Renal pelvis (tissue), 4 donors: ENCODE results near the gene PM20D2. TPM values are rescaled to one million over a fixed set of nuclear protein-coding genes. Genes with fewer than 3 reads are reported as not detected.

Source experiments
- DNase-seq: peaks from one replicate; pipeline ENCODE4 v3.0.0-alpha.2; 2013
- polyA plus RNA-seq, 3 donors: library from polyadenylated mRNA; unstranded; fragments of 120-200 nt; gene quantifications; one replicate each; pipeline ENCODE4 v1.2.1, GENCODE V29; 2013; ENCODE audit not compliant: insufficient read length in 3 of 3

The PM20D2 gene
- polyA plus RNA-seq, 3 donors = 30.2 to 33.6 (median 32.7) TPM

DNA sequence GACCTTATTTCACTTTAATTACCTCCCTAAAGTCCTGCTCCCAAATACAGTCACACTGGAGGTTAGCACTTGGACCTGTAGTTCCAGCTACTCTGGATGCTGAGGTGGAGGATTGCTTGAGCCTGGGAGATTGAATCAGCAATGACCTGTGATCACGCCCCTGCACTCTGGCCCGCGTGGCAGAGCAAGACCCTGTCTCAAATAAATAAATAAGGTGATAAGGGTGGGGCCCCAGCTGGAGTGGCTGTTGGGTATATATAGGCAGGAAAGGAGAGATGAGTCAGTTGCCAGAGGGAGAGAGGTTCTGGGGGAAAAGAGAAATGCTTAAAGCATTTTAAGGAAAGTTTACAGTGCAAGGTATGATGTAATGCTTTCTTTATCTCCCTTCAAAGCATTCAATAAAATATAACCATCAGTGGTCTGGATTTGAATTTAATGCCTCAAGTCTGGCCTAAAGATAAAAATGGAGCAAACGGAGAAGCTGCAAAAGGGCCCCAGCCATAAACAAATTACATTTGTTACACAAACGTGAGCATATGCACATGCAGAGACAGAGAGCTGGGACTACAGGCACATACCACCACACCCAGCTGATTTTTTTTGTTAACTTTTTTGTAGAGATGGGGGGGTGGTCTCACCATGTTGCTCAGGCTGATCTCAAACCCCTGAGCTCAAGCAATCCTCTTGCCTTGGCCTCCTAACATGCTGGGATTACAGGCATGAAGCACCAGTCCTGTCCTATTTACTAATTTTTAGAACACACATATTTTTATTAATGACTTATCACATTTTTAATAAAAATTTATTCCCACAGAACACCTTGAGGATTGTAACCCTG lies 6.1 kb upstream of the PM20D2 start:
- DNase-seq = no peak

- DNase-seq = no peak
Observed at GRCh38 chr6:89140347-89141156, 5.3 kb upstream of the PM20D2 start.

DNA sequence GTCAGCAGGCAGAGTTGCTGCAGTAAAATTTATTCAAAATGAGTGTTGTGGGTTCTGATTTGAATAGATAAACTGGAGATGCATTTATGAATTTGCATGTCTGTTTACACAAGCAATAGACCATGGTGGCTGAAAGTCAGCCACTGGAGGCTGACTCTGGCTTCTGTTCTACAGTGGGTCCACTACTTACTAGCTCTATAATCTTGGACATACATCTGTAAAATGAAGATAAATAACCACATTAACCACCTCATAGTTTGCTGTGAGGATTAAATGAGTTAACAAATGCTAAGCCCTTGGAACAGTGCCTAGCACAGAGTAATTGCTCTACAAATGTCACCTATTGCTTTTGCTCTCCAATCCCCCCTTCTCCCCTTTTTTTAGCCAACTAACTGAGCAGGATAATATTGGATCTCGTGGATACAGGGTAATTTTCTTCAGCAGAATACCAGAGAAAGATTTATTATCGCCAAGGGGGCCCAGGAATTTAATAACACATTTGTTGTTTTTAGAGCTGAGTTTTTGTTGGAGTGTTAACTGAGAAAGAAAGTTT lies 1.4 kb upstream of the PM20D2 start:
- peak; percentile 42 for DNase-seq

DNA sequence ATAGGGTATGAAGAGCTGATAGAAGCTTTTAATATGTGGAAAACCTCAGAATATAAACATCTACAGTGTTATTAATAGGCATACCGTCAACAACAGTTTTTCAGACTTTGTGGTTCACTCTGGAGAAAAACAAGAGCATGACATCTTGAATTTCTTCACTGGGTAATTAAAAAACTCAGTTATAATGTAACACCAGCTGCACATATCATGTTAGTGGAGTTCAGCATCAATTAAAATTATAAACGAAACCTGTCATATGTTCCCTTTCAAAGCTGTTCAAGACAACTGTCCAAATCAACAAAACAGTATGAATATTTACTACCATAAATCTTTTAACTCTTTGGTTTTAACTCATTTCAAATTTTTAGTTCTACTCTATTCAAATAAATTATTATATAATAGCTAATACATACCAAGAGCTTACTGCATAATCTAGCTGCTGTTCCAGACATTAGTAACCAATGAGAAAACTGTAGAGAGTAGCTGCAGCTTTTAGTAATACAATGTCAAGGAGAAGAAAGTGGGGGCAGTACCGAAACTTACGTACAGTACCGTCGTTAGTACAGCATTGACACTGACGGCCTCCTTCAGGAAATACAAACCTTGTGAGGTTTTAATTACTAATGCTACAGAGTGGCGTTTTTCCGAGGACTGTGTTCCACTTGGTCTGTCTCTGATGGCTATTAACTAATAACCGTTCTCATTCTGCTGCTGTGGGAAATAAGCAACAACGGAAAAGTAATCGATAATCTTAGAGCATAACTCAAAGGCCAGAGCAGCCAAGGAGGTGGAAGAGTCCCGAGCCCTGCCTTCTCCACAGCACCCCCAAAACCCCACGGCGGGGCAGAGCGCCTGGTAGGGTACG lies 532 bp upstream of the PM20D2 start:
- peak; percentile 30 for DNase-seq

- DNase-seq = peak; percentile 53
Observed at GRCh38 chr6:89146718-89147700, 1.2 kb downstream of the PM20D2 start.

- DNase-seq = no peak
Observed at GRCh38 chr6:89148016-89148750, 2.3 kb downstream of the PM20D2 start.

GRCh38 chr6:89154131-89154530 lies 8.3 kb downstream of the PM20D2 start:
- DNase-seq = no peak

DNA sequence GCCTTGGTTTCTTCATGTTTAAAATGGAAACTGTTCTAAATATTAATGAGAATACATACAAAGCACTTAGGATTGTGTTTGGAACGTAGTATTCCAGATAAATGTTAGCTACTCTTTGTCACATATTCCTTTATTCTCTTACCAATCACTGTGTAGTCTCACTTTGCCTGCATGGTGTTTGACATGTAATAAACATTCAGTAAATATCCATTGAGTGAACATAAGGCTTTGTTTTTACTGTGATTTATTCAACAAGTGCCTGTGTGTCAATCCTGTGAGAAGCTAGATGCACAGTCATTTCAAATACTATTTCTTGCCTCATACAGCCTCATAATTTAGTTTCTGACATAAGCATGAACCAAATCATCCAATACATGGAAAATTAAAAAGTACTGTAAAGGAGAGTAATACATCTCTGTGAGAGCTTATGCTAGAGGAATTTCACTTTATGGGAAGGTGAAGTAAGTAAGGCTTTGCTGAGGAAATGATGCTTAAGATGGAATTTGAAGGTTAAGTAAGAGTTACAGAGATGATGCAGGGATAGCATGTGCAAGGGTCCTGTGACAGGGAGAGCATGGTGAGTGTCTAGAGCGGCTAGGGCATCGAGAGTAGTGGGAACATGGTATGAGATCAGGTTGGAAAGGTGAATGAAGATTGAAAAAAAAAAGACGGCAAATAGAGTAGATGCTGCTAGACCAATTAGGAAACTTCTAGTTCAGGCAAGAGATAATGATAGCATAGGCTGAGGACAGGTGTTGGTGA lies 14.7 kb downstream of the PM20D2 start:
- no peak for DNase-seq

DNA sequence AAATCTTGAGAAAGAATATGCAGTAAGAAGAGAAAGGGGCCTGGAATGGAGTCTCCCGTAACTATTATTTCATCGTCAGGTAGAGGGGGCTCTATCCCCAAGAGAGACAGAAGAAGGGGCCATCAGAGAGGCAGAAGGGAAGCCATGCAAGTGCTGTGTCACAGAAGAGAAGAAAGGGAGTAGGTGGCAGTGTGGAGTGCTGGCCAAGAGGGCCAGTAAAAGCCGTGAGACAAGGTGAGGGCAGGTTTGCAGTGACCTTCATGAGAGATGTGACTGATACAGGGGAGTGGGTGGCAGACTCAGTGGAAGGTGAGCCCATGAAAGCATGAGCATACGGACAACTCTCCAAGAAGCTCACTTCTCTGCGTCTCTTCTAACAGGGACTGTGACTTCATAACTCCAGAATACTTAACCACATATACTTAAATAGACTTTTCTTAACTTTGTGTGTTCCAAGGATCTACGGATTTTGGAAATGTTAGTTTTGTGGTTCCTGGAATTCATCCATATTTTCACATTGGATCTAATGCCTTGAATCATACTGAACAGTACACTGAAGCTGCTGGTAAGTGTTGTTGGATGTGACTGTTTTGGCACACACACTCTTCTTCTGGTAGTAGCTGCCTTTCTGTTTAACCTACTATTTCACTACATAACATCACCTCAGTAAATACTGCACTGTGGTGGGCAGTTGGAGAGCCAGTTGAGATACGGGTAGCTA lies 15.6 kb downstream of the PM20D2 start:
- DNase-seq = no peak

DNA sequence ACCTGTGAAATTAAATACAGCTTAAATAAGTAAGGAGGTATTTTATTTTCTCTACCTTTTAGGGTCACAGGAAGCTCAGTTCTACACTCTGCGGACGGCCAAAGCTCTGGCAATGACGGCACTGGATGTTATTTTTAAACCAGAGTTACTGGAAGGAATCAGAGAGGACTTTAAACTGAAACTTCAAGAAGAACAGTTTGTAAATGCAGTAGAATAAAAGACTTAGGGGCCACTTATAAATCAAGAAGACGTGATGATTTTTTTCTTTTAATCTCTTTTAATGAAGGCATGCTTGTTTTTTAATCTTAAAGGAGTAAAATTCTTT lies 16.2 kb downstream of the PM20D2 start:
- DNase-seq = no peak

DNA sequence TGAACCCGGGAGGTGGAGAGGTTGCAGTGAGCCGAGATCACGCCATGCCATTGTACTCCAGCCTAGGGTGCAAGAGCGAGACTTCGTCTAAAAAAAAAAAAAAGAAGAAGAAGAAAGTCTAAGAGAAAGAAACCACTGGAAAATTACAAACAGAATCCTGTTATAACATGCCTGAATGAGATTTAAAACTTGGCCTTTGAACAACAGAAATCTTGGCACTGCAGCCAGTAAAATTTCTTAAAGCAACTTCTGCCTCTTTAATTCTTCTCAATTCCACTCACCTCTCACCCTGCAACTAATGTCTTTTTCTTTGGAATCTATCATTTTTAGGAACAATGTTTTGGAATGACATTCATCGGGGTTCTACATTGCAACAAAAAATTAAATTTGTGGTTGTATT lies 26.3 kb downstream of the PM20D2 start:
- no peak for DNase-seq

DNA sequence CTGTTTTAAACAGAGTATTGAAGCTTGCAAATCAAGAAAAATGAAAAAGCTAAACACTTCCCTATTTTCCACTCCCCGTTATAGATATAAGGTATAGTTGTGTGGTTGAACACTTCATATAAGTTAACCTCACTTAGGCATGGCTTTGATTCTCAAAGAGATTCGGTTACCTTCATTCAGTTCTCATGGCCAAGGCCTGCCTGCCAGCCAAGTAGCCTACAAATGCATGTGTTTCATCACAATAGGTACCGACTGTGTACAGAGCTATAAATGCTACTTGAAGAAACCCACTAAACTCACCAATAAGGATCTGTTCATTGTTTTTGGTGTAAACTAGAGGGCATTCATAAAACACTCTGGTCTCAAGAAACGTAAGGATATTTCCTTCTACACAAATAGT lies 27.8 kb downstream of the PM20D2 start:
- no peak for DNase-seq

DNA sequence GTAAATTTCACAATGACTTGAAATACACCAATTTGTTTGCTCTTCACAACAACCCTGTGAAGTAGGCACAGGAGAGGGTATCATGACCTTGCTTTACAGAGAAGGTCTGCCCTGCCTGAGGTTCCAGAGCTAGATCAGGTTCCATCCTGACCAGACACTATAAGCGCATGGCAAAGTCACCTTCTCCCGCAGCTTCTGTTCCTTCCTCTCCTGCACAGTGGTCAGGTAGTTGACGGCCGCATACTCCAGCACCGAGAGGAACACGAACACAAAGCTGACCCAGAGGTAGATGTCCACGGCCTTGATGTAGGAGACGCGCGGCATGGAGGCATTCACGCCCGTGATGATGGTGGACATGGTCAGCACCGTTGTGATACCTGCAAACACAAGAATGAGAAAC lies 34.3 kb downstream of the PM20D2 start:
- no peak for DNase-seq

- DNase-seq = no peak
Observed at GRCh38 chr6:89180971-89181370, 35.1 kb downstream of the PM20D2 start.

- no peak for DNase-seq
Observed at GRCh38 chr6:89183294-89183693, 37.4 kb downstream of the PM20D2 start.

DNA sequence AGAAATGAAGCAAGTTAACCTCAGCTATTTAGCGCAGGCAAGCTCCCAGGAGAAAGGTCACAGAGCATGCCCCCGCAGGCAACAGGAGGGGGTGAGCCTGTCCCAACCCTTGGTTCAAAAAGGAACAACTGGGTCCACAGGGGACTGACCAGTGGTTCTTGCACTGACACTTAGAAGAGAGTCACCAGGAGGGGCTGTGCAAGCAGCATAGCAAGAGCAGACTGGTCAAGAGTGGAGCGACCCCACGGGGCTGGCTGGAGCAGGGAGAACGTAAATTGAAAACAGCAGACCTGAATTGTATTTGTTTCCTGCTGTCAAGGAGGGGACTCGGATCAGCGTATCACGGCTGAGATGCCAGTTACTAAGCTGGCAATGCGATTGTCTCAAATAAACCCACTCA lies 38.5 kb downstream of the PM20D2 start:
- no peak for DNase-seq

DNA sequence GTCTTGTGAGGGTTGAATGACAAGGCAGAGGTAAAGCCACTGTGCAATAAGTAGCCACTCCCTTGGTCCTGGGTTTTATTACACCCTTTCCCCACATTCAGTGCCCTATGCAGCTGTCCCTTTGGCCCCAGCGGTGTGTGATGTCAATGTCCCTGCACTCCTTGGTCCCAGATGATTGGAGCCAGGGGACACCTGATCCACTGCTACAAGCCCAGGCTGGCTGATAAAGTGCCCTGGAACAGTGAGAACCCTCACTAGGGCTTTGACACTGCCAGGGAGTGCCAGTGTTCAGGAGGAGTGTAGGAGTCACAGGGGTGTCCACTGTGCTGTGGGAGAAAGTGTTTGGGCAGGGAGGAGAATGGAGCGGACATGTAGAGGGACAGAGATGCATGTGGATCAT lies 40.9 kb downstream of the PM20D2 start:
- DNase-seq = peak; percentile 4

GRCh38 chr6:89187504-89187903 lies 41.6 kb downstream of the PM20D2 start:
- DNase-seq = no peak

DNA sequence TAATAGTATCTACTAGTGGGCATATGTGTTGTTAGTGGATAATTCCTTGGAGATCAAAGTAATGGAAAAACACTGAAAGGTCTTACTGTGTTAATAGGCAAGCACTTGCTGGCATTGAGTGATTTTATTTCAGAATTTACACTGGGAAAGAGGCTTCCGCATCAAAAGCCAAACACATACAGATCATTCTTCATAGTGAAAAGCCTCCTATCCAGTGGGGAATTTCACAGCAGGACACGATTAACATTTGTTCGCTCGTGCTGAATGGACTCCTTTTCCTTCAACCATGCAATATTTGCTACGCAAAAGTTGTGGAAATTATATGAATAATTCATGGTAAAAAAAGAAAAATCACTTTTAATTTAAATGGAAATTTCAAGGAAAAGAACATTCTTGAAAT lies 44.9 kb downstream of the PM20D2 start:
- no peak for DNase-seq
